Gastroesophageal sphincter (tissue), 4 donors: ENCODE measurements around the gene SLC2A1. TPM values are rescaled to one million over a fixed set of nuclear protein-coding genes. Genes with fewer than 3 reads are reported as not detected.

Source experiments
- ATAC-seq: fragments of 150-250 bp; one replicate; pipeline ENCODE4 v1.9.1; 2016; ENCODE audit warnings: mild to moderate bottlenecking, moderate library complexity
- H3K27ac ChIP-seq, 4 donors: fragments of 200-600 bp; sonication (generic) in 3 of 4; 1 replicate in 3 of 4; 2 replicates in 1 of 4; pipeline ENCODE4 v1.5.1; 2016 to 2019
- H3K27me3 ChIP-seq: fragments of 200-600 bp; sonication (generic); one replicate; pipeline ENCODE4 v1.5.1; 2019
- H3K36me3 ChIP-seq, 2 donors: fragments of 200-600 bp; sonication (generic); one replicate each; pipeline ENCODE4 v1.5.1; 2019; ENCODE audit warnings: control low read depth in 1 of 2
- H3K4me1 ChIP-seq, 3 donors: fragments of 200-600 bp; sonication (generic); 1 replicate in 2 of 3; 2 replicates in 1 of 3; pipeline ENCODE4 v1.5.1; 2016 to 2019; ENCODE audit warnings: control low read depth in 2 of 3
- H3K4me3 ChIP-seq, 2 donors: fragments of 200-600 bp; sonication (generic); one replicate each; pipeline ENCODE4 v1.5.1; 2019; ENCODE audit warnings: mild to moderate bottlenecking in 1 of 2, moderate library complexity in 1 of 2
- H3K9me3 ChIP-seq, 3 donors: fragments of 200-600 bp; sonication (generic); one replicate each; pipeline ENCODE4 v1.5.1; 2017 to 2019; ENCODE audit warnings: control low read depth in 2 of 3
- CTCF ChIP-seq, 4 experiments: fragments of 200-600 bp in 2 of 4; fragments of 450-650 bp in 2 of 4; sonication (generic) in 1 of 4; IDR thresholded peaks; one replicate each; pipeline ENCODE4 v1.5.1; 2017 to 2019; ENCODE audit warnings: antibody characterized with exemption in 4 of 4, mild to moderate bottlenecking in 2 of 4, moderate library complexity in 2 of 4
- EP300 ChIP-seq: sonication (generic); formaldehyde crosslinking; IDR thresholded peaks from one replicate; pipeline ENCODE4 v1.6.1; 2017; ENCODE audit warnings: antibody characterized with exemption, mild to moderate bottlenecking
- POLR2A ChIP-seq, 2 donors: fragments of 450-650 bp; IDR thresholded peaks; one replicate each; pipeline ENCODE4 v1.6.1; 2017; ENCODE audit warnings: antibody characterized with exemption in 2 of 2, mild to moderate bottlenecking in 2 of 2, moderate library complexity in 1 of 2
- POLR2AphosphoS5 ChIP-seq: sonication (generic); formaldehyde crosslinking; IDR thresholded peaks from one replicate; pipeline ENCODE4 v1.6.1; 2017; ENCODE audit warnings: antibody characterized with exemption
- WGBS, 2 donors: methylation state at CpG; one replicate each; pipeline ENCODE4 v1.1.5; 2018; ENCODE audit warnings: low coverage in 1 of 2; 5-methylcytosine and 5-hydroxymethylcytosine counted together
- total RNA-seq, 4 donors: library from RNA; depleted of rRNA; stranded (reverse); fragments of >200 nt; gene quantifications; one replicate each; pipeline ENCODE4 v1.1.0, GENCODE V29; 2016

Gene SLC2A1
- total RNA-seq, 4 donors from 2014 or later = 23.5 to 106 (median 45.9) TPM

- H3K27me3 ChIP-seq = no peaks in the 10 kb centered on the region
- H3K27ac ChIP-seq = no peak overlapping the region
- 78 to 90% methylated on average over 1 to 3 of the region's 4 CpGs for WGBS, 2 donors
- no peak overlapping the region for H3K4me3 ChIP-seq
- no peak for ATAC-seq
- H3K9me3 ChIP-seq = no peaks in the 10 kb centered on the region
- H3K36me3 ChIP-seq = peaks cover 0 to 6% of the 10 kb centered on the region in 2 donors
- no peaks in the 10 kb centered on the region for H3K4me1 ChIP-seq
- no peak for TF ChIP-seq EP300
- TF ChIP-seq POLR2A (IDR thresholded peaks at IDR 0.05) = no peak
Measured at GRCh38 chr1:42975561-42976225, 17.0 kb upstream of the SLC2A1 start.

GRCh38 chr1:42974767-42975437, 16.2 kb upstream of the SLC2A1 start:
- no peak overlapping the region for H3K4me3 ChIP-seq
- H3K9me3 ChIP-seq = no peaks in the 10 kb centered on the region
- no peak for ATAC-seq
- no peaks in the 10 kb centered on the region for H3K4me1 ChIP-seq
- TF ChIP-seq POLR2A (IDR thresholded peaks at IDR 0.05) (no peak), POLR2AphosphoS5 (no peak), EP300 (no peak), CTCF (IDR thresholded peaks at IDR 0.05) (no peak)
- peaks cover 0 to 6% of the 10 kb centered on the region in 2 donors for H3K36me3 ChIP-seq
- H3K27me3 ChIP-seq = no peaks in the 10 kb centered on the region
- 67% methylated on average over 1 of the region's 3 CpGs; no CpG with 5 or more reads in 1 of the 2 donors for WGBS, 2 donors
- H3K27ac ChIP-seq = no peak overlapping the region

GRCh38 chr1:42973799-42974198, 15.1 kb upstream of the SLC2A1 start:
- Histone ChIP-seq H3K4me1 (no peaks in the 10 kb centered on the region), H3K36me3 (peaks cover 0 to 6% of the 10 kb centered on the region in 2 donors), H3K4me3 (no peak overlapping the region), H3K9me3 (no peaks in the 10 kb centered on the region), H3K27ac (no peak overlapping the region), H3K27me3 (no peaks in the 10 kb centered on the region)
- 90 to 96% methylated on average over 2 to 3 of the region's 3 CpGs for WGBS, 2 donors
- TF ChIP-seq POLR2AphosphoS5 (no peak), CTCF (IDR thresholded peaks at IDR 0.05) (no peak), POLR2A (IDR thresholded peaks at IDR 0.05) (no peak), EP300 (no peak)
- no peak for ATAC-seq

- ATAC-seq = no peak
- WGBS, 2 donors = 60 to 75% methylated on average over 1 to 7 of the region's 11 CpGs
- peaks cover 0 to 6% of the 10 kb centered on the region in 2 donors for H3K36me3 ChIP-seq
- H3K27ac ChIP-seq = no peak overlapping the region
- no peak overlapping the region for H3K4me3 ChIP-seq
- no peaks in the 10 kb centered on the region for H3K27me3 ChIP-seq
- H3K9me3 ChIP-seq = no peaks in the 10 kb centered on the region
- H3K4me1 ChIP-seq = no peaks in the 10 kb centered on the region
- no peak for TF ChIP-seq POLR2AphosphoS5
- TF ChIP-seq POLR2A (IDR thresholded peaks at IDR 0.05) = no peak
- TF ChIP-seq CTCF (IDR thresholded peaks at IDR 0.05) = no peak
- no peak for TF ChIP-seq EP300
Measured at GRCh38 chr1:42973286-42973685, 14.6 kb upstream of the SLC2A1 start.

GRCh38 chr1:42971841-42972291, 13.2 kb upstream of the SLC2A1 start:
- no peak for ATAC-seq
- Histone ChIP-seq H3K9me3 (no peaks in the 10 kb centered on the region), H3K27ac (no peak overlapping the region)

More at GRCh38 chr1:42971841-42972291, 13.2 kb upstream of the SLC2A1 start:
- no peaks in the 10 kb centered on the region for H3K27me3 ChIP-seq
- TF ChIP-seq POLR2AphosphoS5 (no peak), CTCF (IDR thresholded peaks at IDR 0.05) (no peak), POLR2A (IDR thresholded peaks at IDR 0.05) (no peak), EP300 (no peak)
- WGBS, 2 donors = 57 to 68% methylated on average over 3 to 4 of the region's 4 CpGs
- H3K4me3 ChIP-seq = no peak overlapping the region
- H3K36me3 ChIP-seq = peaks cover 0 to 6% of the 10 kb centered on the region in 2 donors
- no peaks in the 10 kb centered on the region for H3K4me1 ChIP-seq
